NCI-H2107 treated with DMSO at 0.1 percent for 48 hours (cell line): ENCODE measurements around the gene SNX9.
"Not testable (repeated sequence)": the region's sequence is repeated elsewhere in the genome, so short reads cannot be mapped to it uniquely, and the experiment has no call there.

Experiments
- DNase-seq: peaks from one replicate; lab custom pipeline; 2025; ENCODE audit not compliant: unreplicated experiment; lab: John Stamatoyannopoulos, UW

The SNX9 gene

GRCh38 chr6:157823001-157823527, at the start of gene SNX9:
SNX9 (plus strand) TSS chr6:157823246; CDS start chr6:157823435, 189 bp downstream.
- no peak for DNase-seq

GRCh38 chr6:157773248-157773773, 49.7 kb upstream of the SNX9 start:
- DNase-seq = no peak

- DNase-seq = peak; percentile 14
These were observed 48.6 kb upstream of the SNX9 start for GRCh38 chr6:157774153-157775135.

GRCh38 chr6:157775376-157775775, 47.7 kb upstream of the SNX9 start:
- DNase-seq = no peak

- DNase-seq = no peak
These were observed 45.7 kb upstream of the SNX9 start for GRCh38 chr6:157777344-157777743.

GRCh38 chr6:157778719-157779118, 44.3 kb upstream of the SNX9 start:
- DNase-seq = no peak

GRCh38 chr6:157779705-157780604, 43.1 kb upstream of the SNX9 start:
- no peak for DNase-seq

- no peak for DNase-seq
These were observed 37.4 kb upstream of the SNX9 start for GRCh38 chr6:157785636-157786035.

GRCh38 chr6:157786221-157786620, 36.8 kb upstream of the SNX9 start:
- no peak for DNase-seq

- no peak for DNase-seq
These were observed 36.0 kb upstream of the SNX9 start for GRCh38 chr6:157787080-157787479.

- no peak for DNase-seq
These were observed 34.9 kb upstream of the SNX9 start for GRCh38 chr6:157788180-157788579.

- no peak for DNase-seq
These were observed 33.7 kb upstream of the SNX9 start for GRCh38 chr6:157789297-157789696.

GRCh38 chr6:157789861-157790260, 33.2 kb upstream of the SNX9 start:
- no peak for DNase-seq

GRCh38 chr6:157790548-157791160, 32.4 kb upstream of the SNX9 start:
- peak; percentile 57 for DNase-seq

GRCh38 chr6:157791450-157791849, 31.6 kb upstream of the SNX9 start:
- peak; percentile 57 for DNase-seq

GRCh38 chr6:157792671-157793070, 30.4 kb upstream of the SNX9 start:
- DNase-seq = no peak

GRCh38 chr6:157794012-157794411, 29.0 kb upstream of the SNX9 start:
- DNase-seq = not testable (repeated sequence)

GRCh38 chr6:157795841-157796240, 27.2 kb upstream of the SNX9 start:
- DNase-seq = no peak

- no peak for DNase-seq
These were observed 24.2 kb upstream of the SNX9 start for GRCh38 chr6:157798851-157799250.

GRCh38 chr6:157799561-157799960, 23.5 kb upstream of the SNX9 start:
- not testable (repeated sequence) for DNase-seq
